GM12878 (cell line): ENCODE results near the gene FCHSD2. TPM values are rescaled to one million over a fixed set of nuclear protein-coding genes. Genes with fewer than 3 reads are reported as not detected.

Source experiments
- ATAC-seq: fragments of 200-7000 bp; cut with Tn5 transposase; 3 replicates; pipeline ENCODE4 v1.9.1; 2020; ENCODE audit warnings: mild to moderate bottlenecking, moderate library complexity
- BruUV-seq: library from RNA; stranded (reverse); fragments of 400-500 nt; replicated peaks from 2 replicates; lab custom pipeline; 2021; lab: Mats Ljungman, UMichigan
- CTCF ChIA-PET: fragments of 300-600 bp; sonication (Branson Sonifier 250); formaldehyde crosslinking; extraction: SDS; loops from one replicate; lab custom pipeline; 2021; ENCODE audit warnings: inconsistent platforms; lab: Yijun Ruan, JAX
- POLR2A ChIA-PET: fragments of 350-600 bp; formaldehyde crosslinking; extraction: SDS; loops from one replicate; lab custom pipeline; 2021; ENCODE audit warnings: inconsistent platforms; lab: Charles Lee
- RAD21 ChIA-PET: fragments of 300-600 bp; sonication (Branson Sonifier 250); formaldehyde crosslinking; loops from one replicate; lab custom pipeline; 2023; ENCODE audit warnings: antibody characterized with exemption; ENCODE audit not compliant: unreplicated experiment; lab: Charles Lee
- SMC1A ChIA-PET: fragments of 300-600 bp; sonication (Branson Sonifier 250); formaldehyde crosslinking; loops from one replicate; lab custom pipeline; 2023; ENCODE audit not compliant: unreplicated experiment, uncharacterized antibody; lab: Charles Lee
- DNase-seq: peaks from one replicate; pipeline ENCODE4 v3.0.0-alpha.2; 2011; ENCODE audit warnings: low read depth, low spot score
- FAIRE-seq: peaks from 3 replicates; lab custom pipeline; 2011; peaks lifted over from hg19 to GRCh38; lab: Jason Lieb, UNC
- H2AFZ ChIP-seq: 2 replicates; pipeline ENCODE4 v1.6.0; 2011; ENCODE audit warnings: low read depth, low read length, control low read depth; ENCODE audit not compliant: control insufficient read depth
- H3K27ac ChIP-seq: 2 replicates; pipeline ENCODE4 v1.5.1; 2011; ENCODE audit warnings: control low read depth; ENCODE audit not compliant: control insufficient read depth, insufficient read depth
- H3K27me3 ChIP-seq, 2 experiments: replicated peaks in 1 of 2; 2 replicates each; pipeline versions ENCODE4 v1.6.0 to v1.6.1; 2011; ENCODE audit warnings: low read length in 1 of 2; ENCODE audit not compliant: control insufficient read depth in 2 of 2, insufficient read depth in 2 of 2
- H3K36me3 ChIP-seq, 2 experiments: 2 replicates each; pipeline ENCODE4 v1.5.1; 2011; ENCODE audit warnings: low read length in 1 of 2; ENCODE audit not compliant: control insufficient read depth in 2 of 2, insufficient read depth in 2 of 2
- H3K4me1 ChIP-seq: 2 replicates; pipeline ENCODE4 v1.6.1; 2011; ENCODE audit warnings: mild to moderate bottlenecking, low read length, moderate library complexity, mixed read lengths; ENCODE audit not compliant: control insufficient read depth, insufficient read depth
- H3K4me2 ChIP-seq: 2 replicates; pipeline ENCODE4 v1.6.0; 2011; ENCODE audit warnings: control low read depth; ENCODE audit not compliant: control insufficient read depth, insufficient read depth
- H3K4me3 ChIP-seq: fragments of 200-600 bp; sonication (generic); 2 replicates; pipeline ENCODE4 v1.5.1; 2016
- H3K79me2 ChIP-seq: 2 replicates; pipeline ENCODE4 v1.6.0; 2011; ENCODE audit warnings: low read length; ENCODE audit not compliant: control insufficient read depth, insufficient read depth
- H3K9ac ChIP-seq: 2 replicates; pipeline ENCODE4 v1.8.0; 2011; ENCODE audit warnings: low read length, control low read depth, mixed read lengths; ENCODE audit not compliant: control insufficient read depth, insufficient read depth
- H3K9me3 ChIP-seq: replicated peaks from 3 replicates; pipeline ENCODE4 v1.5.1; 2011; ENCODE audit warnings: mild to moderate bottlenecking, low read length; ENCODE audit not compliant: control insufficient read depth, insufficient read depth
- H4K20me1 ChIP-seq: 2 replicates; pipeline ENCODE4 v1.6.0; 2011; ENCODE audit not compliant: control insufficient read depth, insufficient read depth
- CHD2 ChIP-seq: IDR thresholded peaks from 2 replicates; pipeline ENCODE4 v1.6.1; 2011; ENCODE audit warnings: low read depth, low read length, improper control_type of control experiment, borderline replicate concordance
- DPF2 ChIP-seq: fragments of 450-650 bp; IDR thresholded peaks from 2 replicates; pipeline ENCODE4 v1.6.1; 2017; ENCODE audit warnings: mild to moderate bottlenecking
- ESRRA ChIP-seq: IDR thresholded peaks from 2 replicates; pipeline ENCODE4 v1.6.1; 2012; ENCODE audit warnings: mild to moderate bottlenecking, low read length, improper control_type of control experiment
- ETV6 ChIP-seq, 2 experiments: fragments of 450-650 bp in 1 of 2; IDR thresholded peaks in 1 of 2; conservative IDR thresholded peaks in 1 of 2; 2 replicates each; pipeline ENCODE4 v1.6.1; 2014; ENCODE audit warnings: antibody characterized with exemption in 1 of 2, borderline replicate concordance in 1 of 2, low read depth in 1 of 2, mild to moderate bottlenecking in 1 of 2, moderate library complexity in 1 of 2
- IKZF1 ChIP-seq: fragments of 450-650 bp; conservative IDR thresholded peaks from 2 replicates; pipeline ENCODE4 v1.6.1; 2017; ENCODE audit warnings: antibody characterized with exemption, mild to moderate bottlenecking
- RFX5 ChIP-seq: IDR thresholded peaks from 2 replicates; pipeline ENCODE4 v1.6.1; 2011; ENCODE audit warnings: low read depth, low read length, improper control_type of control experiment
- SIX5 ChIP-seq: IDR thresholded peaks from 2 replicates; pipeline ENCODE4 v1.6.1; 2011; ENCODE audit warnings: mild to moderate bottlenecking, low read depth, low read length, moderate library complexity; ENCODE audit not compliant: severe bottlenecking
- SMC3 ChIP-seq: IDR thresholded peaks from 2 replicates; pipeline ENCODE4 v1.6.1; 2011; ENCODE audit warnings: low read length, improper control_type of control experiment, borderline replicate concordance
- SRF ChIP-seq, 2 experiments: IDR thresholded peaks; 2 replicates each; pipeline ENCODE4 v1.6.1; 2011; ENCODE audit warnings: low read depth in 2 of 2, low read length in 2 of 2, mild to moderate bottlenecking in 1 of 2, moderate library complexity in 1 of 2
- ZNF622 ChIP-seq: fragments of 450-650 bp; IDR thresholded peaks from 2 replicates; pipeline ENCODE4 v1.6.1; 2017; ENCODE audit warnings: mild to moderate bottlenecking, inconsistent platforms
- WGBS: methylation state at CpG from one replicate; pipeline ENCODE4 v1.1.6; 2016; ENCODE audit warnings: low lambda C conversion rate; ENCODE audit not compliant: insufficient replicate concordance, insufficient coverage; ENCODE audit errors: missing lambda C conversion rate; 5-methylcytosine and 5-hydroxymethylcytosine counted together
- in situ Hi-C: fragments of 300-500 bp; cut with MboI; formaldehyde crosslinking; loops from 9 replicates; pipeline ENCODE4 v1.14.3; 2018; ENCODE audit warnings: mixed read lengths
- intact Hi-C: fragments of 100-400 bp; cut with micrococcal nuclease; formaldehyde crosslinking; loops from one replicate; pipeline ENCODE4 v1.14.2; 2022; ENCODE audit not compliant: unreplicated experiment
- polyA plus RNA-seq, 11 experiments: library from polyadenylated mRNA; depleted of rRNA in 4 of 11; unstranded in 6 of 11; stranded (reverse) in 5 of 11; fragments of >200 nt; fragmentation: Nextera tagmentation in 4 of 11; fragmentation: Illumina TruSeq in 1 of 11; extraction: Ambion mirVana in 4 of 11; extraction: Trizol in 1 of 11; gene quantifications; 1 replicate in 1 of 11; 2 replicates in 10 of 11; pipeline versions ENCODE4 v1.2.1 to v1.2.3, GENCODE V29; 2011 to 2016; ENCODE audit warnings: inconsistent platforms in 2 of 11, missing spikeins in 2 of 11, low read depth in 1 of 11
- total RNA-seq, 4 experiments: library from RNA; depleted of rRNA in 3 of 4; stranded (reverse); fragments of >200 nt in 3 of 4; fragmentation: Illumina TruSeq in 1 of 4; extraction: Trizol in 1 of 4; gene quantifications; 2 replicates each; pipeline versions ENCODE4 v1.2.1 to v1.2.3, GENCODE V29; 2013 to 2021
- TF ChIP-seq, protein P1 (sequence below): IDR thresholded peaks from 2 replicates; pipeline ENCODE4 v1.6.1; 2012; ENCODE audit warnings: low read length, inconsistent platforms
- TF ChIP-seq, protein P2 (sequence below): IDR thresholded peaks from 2 replicates; pipeline ENCODE4 v1.6.1; 2012; ENCODE audit warnings: low read depth, low read length, improper control_type of control experiment
- TF ChIP-seq, protein P3 (sequence below): fragments of 450-650 bp; IDR thresholded peaks from 2 replicates; pipeline ENCODE4 v1.6.1; 2016; ENCODE audit warnings: mild to moderate bottlenecking
- TF ChIP-seq, protein P4 (sequence below): fragments of 450-650 bp; IDR thresholded peaks from 2 replicates; pipeline ENCODE4 v1.6.1; 2017; ENCODE audit warnings: mild to moderate bottlenecking, low read depth, inconsistent platforms; ENCODE audit not compliant: poor library complexity, severe bottlenecking
- TF ChIP-seq, protein P5 (sequence below): IDR thresholded peaks from 2 replicates; pipeline ENCODE4 v1.6.1; 2011; ENCODE audit warnings: mild to moderate bottlenecking, low read depth, low read length, moderate library complexity; ENCODE audit not compliant: insufficient replicate concordance

The FCHSD2 gene
- total and polyA plus RNA-seq, 10 of the 15 experiments (the other 5 are each of a cell fraction or from before 2014, with no cell fraction given) = 13.2 to 89.8 (median 47.8) TPM

DNA sequence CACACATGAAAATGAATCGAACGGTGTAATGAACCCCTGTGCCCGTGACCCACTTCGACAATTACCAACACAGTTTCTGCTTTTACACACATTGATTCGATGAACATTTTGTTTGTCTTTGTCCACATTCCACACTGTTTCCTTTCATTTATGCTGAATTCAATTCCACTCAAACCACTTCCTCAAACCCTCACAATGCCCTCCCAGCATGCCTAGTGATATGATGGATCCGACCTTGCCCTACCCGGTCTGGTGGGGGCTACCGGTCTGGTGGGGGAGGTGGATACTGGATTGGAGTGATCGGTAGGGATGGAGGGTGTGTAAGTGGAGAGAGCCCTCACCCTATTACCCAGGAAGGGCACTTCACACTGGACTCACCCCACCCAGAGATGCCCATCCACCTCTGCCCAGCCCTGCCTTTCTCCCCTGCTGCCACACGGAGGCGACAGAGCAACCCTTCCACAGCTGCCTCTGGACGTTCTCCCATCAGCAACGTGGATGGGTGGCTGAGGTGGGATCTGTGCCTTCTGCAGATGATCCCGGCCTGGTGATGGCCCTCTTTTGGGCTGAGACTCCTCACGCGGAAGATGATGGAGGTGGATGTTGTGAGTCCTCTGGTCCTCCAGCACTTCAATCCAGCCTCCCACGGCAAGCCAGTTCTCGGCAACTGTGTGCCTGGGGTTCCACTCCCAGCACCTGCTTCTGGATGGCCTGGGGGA is 43.0 kb upstream of the FCHSD2 start:
- ChIA-PET POLR2A (interaction anchor here (0.6 to 0.7 kb wide), 2 partner anchors 52 to 224 kb away, joined by 3 read pairs; no protein-coding TSS in a partner anchor), CTCF (interaction anchor here (0.7 to 7.8 kb wide), 22 partner anchors 8 to 475 kb away, joined by 3 to 160 read pairs (median 7); no protein-coding TSS in a partner anchor), RAD21 (interaction anchor here (0.7 to 6.1 kb wide), 10 partner anchors 10 to 354 kb away, joined by 3 to 115 read pairs (median 3); no protein-coding TSS in a partner anchor), SMC1A (interaction anchor here (0.7 to 10.1 kb wide), 13 partner anchors 8 to 371 kb away, joined by 3 to 188 read pairs (median 4); partner anchors contain the start of gene ATG16L2)
- no peaks in the 10 kb centered on the region for H4K20me1 ChIP-seq
- no peaks in the 10 kb centered on the region for H3K9me3 ChIP-seq
- H3K4me2 ChIP-seq = peak overlapping the region; percentile 75
- whole genome bisulfite sequencing = 33% methylated on average over 17 of the region's 18 CpGs
- H3K79me2 ChIP-seq = no peaks in the 10 kb centered on the region
- no peak overlapping the region for H3K27ac ChIP-seq
- peak overlapping the region; percentile 24; the same call in 1 of the 2 replicates for H3K9ac ChIP-seq
- in situ Hi-C loops = loop anchor here (5.0 to 25.0 kb wide), 3 partner anchors 52 to 348 kb away; no protein-coding TSS in a partner anchor
- BruUV-seq = no TSS peak
- peak; percentile 86 for ATAC-seq
- no peak for DNase-seq
- FAIRE-seq = peak; percentile 78
- intact Hi-C loops = loop anchor here (1.0 to 2.0 kb wide), 4 partner anchors 52 to 150 kb away; no protein-coding TSS in a partner anchor
- H2AFZ ChIP-seq = peak overlapping the region; percentile 92
- no peaks in the 10 kb centered on the region for H3K36me3 ChIP-seq
- peaks cover 26% of the 10 kb centered on the region for H3K4me1 ChIP-seq
- no peak overlapping the region for H3K4me3 ChIP-seq
- no peaks in the 10 kb centered on the region for H3K27me3 ChIP-seq
- TF ChIP-seq ESRRA = no peak
- TF ChIP-seq DPF2 = peak; percentile 20; the same call in 1 of the 2 replicates
- peak; percentile 49 for TF ChIP-seq IKZF1
- TF ChIP-seq, protein P1, sequence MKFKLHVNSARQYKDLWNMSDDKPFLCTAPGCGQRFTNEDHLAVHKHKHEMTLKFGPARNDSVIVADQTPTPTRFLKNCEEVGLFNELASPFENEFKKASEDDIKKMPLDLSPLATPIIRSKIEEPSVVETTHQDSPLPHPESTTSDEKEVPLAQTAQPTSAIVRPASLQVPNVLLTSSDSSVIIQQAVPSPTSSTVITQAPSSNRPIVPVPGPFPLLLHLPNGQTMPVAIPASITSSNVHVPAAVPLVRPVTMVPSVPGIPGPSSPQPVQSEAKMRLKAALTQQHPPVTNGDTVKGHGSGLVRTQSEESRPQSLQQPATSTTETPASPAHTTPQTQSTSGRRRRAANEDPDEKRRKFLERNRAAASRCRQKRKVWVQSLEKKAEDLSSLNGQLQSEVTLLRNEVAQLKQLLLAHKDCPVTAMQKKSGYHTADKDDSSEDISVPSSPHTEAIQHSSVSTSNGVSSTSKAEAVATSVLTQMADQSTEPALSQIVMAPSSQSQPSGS = no peak
- TF ChIP-seq SRF (IDR thresholded peaks at IDR 0.05; ENCODE audit: low read depth in 2 of 2, low read length in 2 of 2) = no peak
- TF ChIP-seq ZNF622 = no peak
- no peak for TF ChIP-seq CHD2
- TF ChIP-seq, protein P2, sequence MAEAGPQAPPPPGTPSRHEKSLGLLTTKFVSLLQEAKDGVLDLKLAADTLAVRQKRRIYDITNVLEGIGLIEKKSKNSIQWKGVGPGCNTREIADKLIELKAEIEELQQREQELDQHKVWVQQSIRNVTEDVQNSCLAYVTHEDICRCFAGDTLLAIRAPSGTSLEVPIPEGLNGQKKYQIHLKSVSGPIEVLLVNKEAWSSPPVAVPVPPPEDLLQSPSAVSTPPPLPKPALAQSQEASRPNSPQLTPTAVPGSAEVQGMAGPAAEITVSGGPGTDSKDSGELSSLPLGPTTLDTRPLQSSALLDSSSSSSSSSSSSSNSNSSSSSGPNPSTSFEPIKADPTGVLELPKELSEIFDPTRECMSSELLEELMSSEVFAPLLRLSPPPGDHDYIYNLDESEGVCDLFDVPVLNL = no peak
- TF ChIP-seq SMC3 = peak; percentile 94
- TF ChIP-seq, protein P3, sequence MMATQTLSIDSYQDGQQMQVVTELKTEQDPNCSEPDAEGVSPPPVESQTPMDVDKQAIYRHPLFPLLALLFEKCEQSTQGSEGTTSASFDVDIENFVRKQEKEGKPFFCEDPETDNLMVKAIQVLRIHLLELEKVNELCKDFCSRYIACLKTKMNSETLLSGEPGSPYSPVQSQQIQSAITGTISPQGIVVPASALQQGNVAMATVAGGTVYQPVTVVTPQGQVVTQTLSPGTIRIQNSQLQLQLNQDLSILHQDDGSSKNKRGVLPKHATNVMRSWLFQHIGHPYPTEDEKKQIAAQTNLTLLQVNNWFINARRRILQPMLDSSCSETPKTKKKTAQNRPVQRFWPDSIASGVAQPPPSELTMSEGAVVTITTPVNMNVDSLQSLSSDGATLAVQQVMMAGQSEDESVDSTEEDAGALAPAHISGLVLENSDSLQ = no peak
- TF ChIP-seq ETV6 (conservative IDR thresholded peaks at IDR 0.05 in 1 of 2, IDR thresholded peaks at IDR 0.05 in 1 of 2; ENCODE audit: borderline replicate concordance in 1 of 2, low read depth in 1 of 2) = no peak
- TF ChIP-seq SIX5 = no peak
- TF ChIP-seq RFX5 = no peak
- TF ChIP-seq, protein P4, sequence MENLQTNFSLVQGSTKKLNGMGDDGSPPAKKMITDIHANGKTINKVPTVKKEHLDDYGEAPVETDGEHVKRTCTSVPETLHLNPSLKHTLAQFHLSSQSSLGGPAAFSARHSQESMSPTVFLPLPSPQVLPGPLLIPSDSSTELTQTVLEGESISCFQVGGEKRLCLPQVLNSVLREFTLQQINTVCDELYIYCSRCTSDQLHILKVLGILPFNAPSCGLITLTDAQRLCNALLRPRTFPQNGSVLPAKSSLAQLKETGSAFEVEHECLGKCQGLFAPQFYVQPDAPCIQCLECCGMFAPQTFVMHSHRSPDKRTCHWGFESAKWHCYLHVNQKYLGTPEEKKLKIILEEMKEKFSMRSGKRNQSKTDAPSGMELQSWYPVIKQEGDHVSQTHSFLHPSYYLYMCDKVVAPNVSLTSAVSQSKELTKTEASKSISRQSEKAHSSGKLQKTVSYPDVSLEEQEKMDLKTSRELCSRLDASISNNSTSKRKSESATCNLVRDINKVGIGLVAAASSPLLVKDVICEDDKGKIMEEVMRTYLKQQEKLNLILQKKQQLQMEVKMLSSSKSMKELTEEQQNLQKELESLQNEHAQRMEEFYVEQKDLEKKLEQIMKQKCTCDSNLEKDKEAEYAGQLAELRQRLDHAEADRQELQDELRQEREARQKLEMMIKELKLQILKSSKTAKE = no peak
- TF ChIP-seq, protein P5, sequence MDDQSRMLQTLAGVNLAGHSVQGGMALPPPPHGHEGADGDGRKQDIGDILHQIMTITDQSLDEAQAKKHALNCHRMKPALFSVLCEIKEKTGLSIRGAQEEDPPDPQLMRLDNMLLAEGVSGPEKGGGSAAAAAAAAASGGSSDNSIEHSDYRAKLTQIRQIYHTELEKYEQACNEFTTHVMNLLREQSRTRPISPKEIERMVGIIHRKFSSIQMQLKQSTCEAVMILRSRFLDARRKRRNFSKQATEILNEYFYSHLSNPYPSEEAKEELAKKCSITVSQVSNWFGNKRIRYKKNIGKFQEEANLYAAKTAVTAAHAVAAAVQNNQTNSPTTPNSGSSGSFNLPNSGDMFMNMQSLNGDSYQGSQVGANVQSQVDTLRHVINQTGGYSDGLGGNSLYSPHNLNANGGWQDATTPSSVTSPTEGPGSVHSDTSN = no peak
